Fibroblast of villous mesenchyme (primary cell): Measurements from ENCODE around the gene TPSD1. TPM values are rescaled to one million over a fixed set of nuclear protein-coding genes. Genes with fewer than 3 reads are reported as not detected.
"Not testable (repeated sequence)": the region's sequence is repeated elsewhere in the genome, so short reads cannot be mapped to it uniquely, and the experiment has no call there.

Experiments used
- DNase-seq: peaks from one replicate; pipeline ENCODE4 v3.0.0-alpha.2; 2010; ENCODE audit warnings: low read depth
- H3K4me3 ChIP-seq: 2 replicates; pipeline ENCODE4 v1.5.1; 2011; ENCODE audit warnings: low read depth, mild to moderate bottlenecking, low read length
- CTCF ChIP-seq: IDR thresholded peaks from 2 replicates; pipeline ENCODE4 v1.5.1; 2012; ENCODE audit warnings: low read depth, mild to moderate bottlenecking, low read length; ENCODE audit not compliant: insufficient read depth
- total RNA-seq: library from RNA; depleted of rRNA; stranded (reverse); fragments of >200 nt; gene quantifications from 2 replicates; pipeline ENCODE4 v1.2.3, GENCODE V29; 2012

Gene TPSD1
- total RNA-seq, 1 donor: not detected

GRCh38 chr16:1220841-1221627 lies 34.8 kb upstream of the TPSD1 start:
- TF ChIP-seq CTCF: no peak
- no peak overlapping the region for H3K4me3 ChIP-seq
- no peak for DNase-seq

GRCh38 chr16:1221628-1222552 lies 34.0 kb upstream of the TPSD1 start:
- H3K4me3 ChIP-seq: no peak overlapping the region
- no peak for TF ChIP-seq CTCF
- no peak for DNase-seq

- no peak overlapping the region for H3K4me3 ChIP-seq
- no peak for DNase-seq
- no peak for TF ChIP-seq CTCF
Measured at GRCh38 chr16:1222553-1223354, 33.1 kb upstream of the TPSD1 start.

- no peak overlapping the region for H3K4me3 ChIP-seq
- DNase-seq: no peak
- no peak for TF ChIP-seq CTCF
Measured at GRCh38 chr16:1223355-1224214, 32.3 kb upstream of the TPSD1 start.

- DNase-seq: no peak
- no peak for TF ChIP-seq CTCF
- H3K4me3 ChIP-seq: no peak overlapping the region
Measured at GRCh38 chr16:1224558-1224957, 31.3 kb upstream of the TPSD1 start.

- no peak within 1 kb of the TSS for H3K4me3 ChIP-seq
- no peak for DNase-seq
- TF ChIP-seq CTCF: no peak
Measured at GRCh38 chr16:1225051-1225451, 30.8 kb upstream of the TPSD1 start, which contains the start of gene TPSG1. Gene TPSG1 (minus strand): TSS chr16:1225268. CDS start chr16:1225252, 16 bp downstream.

GRCh38 chr16:1225728-1226311 lies 30.0 kb upstream of the TPSD1 start:
- H3K4me3 ChIP-seq, DNase-seq: not testable (repeated sequence)

- DNase-seq, H3K4me3 ChIP-seq: not testable (repeated sequence)
Measured at GRCh38 chr16:1226692-1227091, 29.2 kb upstream of the TPSD1 start.

- DNase-seq, H3K4me3 ChIP-seq: not testable (repeated sequence)
Measured at GRCh38 chr16:1228227-1228626, 27.6 kb upstream of the TPSD1 start.
